ENCODE results near the gene PSEN2.

DNA sequence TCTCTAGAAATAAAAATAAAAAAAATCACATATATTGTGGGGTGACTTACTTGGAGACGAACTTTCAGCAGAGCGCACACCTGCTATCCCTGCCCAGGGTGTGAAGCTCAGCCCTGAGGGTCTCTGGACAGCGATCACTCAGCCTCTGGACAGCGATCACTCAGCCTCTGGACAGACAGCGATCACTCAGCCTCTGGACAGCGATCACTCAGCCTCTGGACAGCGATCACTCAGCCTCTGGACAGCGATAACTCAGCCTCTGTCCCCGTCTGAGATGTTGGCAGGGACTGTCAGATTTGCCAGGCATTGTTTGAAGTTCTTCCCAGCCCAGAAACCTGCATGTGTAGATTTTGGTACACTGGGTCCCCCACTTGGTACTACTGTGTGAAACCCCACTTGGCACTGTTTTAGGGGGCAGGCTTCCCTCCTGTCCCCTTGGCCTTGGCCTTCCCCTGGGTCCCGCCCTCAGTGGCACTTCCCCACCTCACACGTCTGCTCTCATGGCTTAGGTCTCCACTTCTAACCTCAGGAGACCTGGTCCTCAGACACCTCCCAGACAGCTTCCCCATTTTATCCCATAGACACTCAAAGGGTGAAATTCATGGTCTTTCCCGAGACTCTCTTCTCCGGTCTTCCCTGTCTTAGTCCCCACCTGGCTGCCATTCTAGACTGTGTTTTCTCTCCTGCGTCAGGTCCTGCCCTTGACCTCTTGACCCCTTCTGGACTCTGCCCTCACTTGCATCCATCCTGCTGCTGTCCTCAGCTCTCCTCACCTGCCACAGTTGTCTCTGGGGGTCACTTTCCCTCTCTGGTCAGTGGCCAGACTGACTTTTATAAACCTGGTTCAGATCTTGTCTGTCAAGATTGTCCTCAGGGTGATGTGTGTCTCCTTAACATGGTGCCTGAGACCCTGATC lies 10.2 kb downstream of the PSEN2 start:
- no peak for TF ChIP-seq EZH2 (IDR thresholded peaks at IDR 0.05; ENCODE audit: borderline replicate concordance, insufficient read depth, low read depth, low read length, poor library complexity, severe bottlenecking)
- TF ChIP-seq CTCF (IDR thresholded peaks at IDR 0.05), result no peak

Data from B cell (primary cell).